GM19468 (cell line): ENCODE results near the gene MYO16.
"Not testable (repeated sequence)": the region's sequence is repeated elsewhere in the genome, so short reads cannot be mapped to it uniquely, and the experiment has no call there.

Experiments
- ATAC-seq: cut with Tn5 transposase; IDR thresholded peaks from one replicate; pipeline ENCODE4 v1.9.1; 2021; ENCODE audit warnings: mild to moderate bottlenecking, moderate library complexity, moderate number of reproducible peaks; ENCODE audit not compliant: unreplicated experiment; ENCODE audit errors: extremely low read depth

Gene MYO16

DNA sequence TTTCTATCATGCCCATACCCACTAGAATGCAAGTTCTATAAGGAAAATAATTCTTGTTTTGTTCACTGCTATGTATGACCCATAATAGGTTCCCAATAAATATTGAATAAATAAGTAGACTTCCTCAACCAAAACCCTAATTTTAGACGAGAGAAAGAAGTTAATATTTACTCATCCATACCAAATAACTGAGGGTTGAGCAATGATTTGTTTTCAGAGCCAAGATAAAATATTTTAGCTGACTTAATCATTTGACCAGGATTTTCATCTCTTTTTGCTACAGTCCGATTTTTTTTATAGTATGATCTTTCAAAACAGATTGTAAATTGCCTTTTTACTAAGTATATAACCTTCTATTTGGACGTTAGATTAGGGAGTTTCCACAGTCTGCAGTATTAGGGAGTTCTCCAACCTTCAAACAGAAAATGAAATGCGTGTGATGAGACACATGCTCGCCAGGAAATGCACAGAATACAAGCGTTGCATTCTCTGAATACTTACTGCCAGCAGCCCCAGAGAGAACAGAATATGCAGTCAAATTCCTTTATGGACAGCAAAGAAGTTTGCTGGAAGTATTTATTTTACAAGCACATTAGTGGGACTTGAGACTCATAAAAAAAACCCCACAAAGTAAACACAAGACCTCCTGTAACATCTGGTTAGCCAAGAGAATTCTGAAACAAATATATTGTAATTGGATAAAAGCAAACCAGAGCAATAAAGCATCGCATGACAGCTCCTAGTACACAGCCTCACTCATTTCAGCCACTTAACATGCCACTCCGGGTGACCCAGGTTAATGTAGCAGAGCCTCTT lies 230.0 kb downstream of the MYO16 start:
- ATAC-seq = no peak

- ATAC-seq = no peak
These were observed 231.0 kb downstream of the MYO16 start for GRCh38 chr13:108860418-108860817.

- ATAC-seq = no peak
These were observed 247.9 kb downstream of the MYO16 start for GRCh38 chr13:108877300-108877699.

GRCh38 chr13:108878732-108879131 lies 249.3 kb downstream of the MYO16 start:
- no peak for ATAC-seq

DNA sequence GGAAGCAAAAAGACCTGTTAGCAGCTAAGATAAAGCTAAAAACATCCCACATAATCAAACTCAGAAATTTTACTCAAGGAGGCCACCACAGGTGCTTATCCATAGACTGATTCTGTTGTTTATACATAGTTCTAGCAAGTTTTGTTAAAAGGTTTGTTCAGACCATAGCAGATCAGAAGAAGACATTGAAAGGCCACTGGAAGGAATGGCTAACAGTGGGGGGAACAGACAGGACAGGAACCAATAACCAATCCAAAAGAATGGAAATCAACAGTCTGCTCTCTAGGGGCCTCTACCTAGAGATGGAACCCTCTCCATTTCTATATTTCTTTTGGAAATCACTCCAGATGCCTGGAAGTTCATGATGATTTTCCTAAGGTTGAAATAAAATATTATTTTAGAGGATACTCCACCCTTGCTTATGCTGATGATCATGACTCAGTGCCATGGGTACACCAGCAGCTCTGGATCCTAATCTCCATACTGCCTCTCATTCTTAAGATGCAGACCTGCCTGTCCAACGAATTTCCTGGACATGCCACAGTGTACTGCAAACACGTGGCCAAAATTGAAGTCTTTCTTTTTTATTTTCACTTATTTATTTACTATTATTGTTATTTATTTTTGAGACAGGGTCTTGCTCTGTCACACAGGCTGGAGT lies 260.0 kb downstream of the MYO16 start:
- no peak for ATAC-seq

GRCh38 chr13:108895220-108895704 lies 265.9 kb downstream of the MYO16 start:
- ATAC-seq = no peak

- no peak for ATAC-seq
These were observed 268.5 kb downstream of the MYO16 start for GRCh38 chr13:108897955-108898354.

- no peak for ATAC-seq
These were observed 273.2 kb downstream of the MYO16 start for GRCh38 chr13:108902405-108903155.

- ATAC-seq = no peak
These were observed 274.2 kb downstream of the MYO16 start for GRCh38 chr13:108903613-108904012.

DNA sequence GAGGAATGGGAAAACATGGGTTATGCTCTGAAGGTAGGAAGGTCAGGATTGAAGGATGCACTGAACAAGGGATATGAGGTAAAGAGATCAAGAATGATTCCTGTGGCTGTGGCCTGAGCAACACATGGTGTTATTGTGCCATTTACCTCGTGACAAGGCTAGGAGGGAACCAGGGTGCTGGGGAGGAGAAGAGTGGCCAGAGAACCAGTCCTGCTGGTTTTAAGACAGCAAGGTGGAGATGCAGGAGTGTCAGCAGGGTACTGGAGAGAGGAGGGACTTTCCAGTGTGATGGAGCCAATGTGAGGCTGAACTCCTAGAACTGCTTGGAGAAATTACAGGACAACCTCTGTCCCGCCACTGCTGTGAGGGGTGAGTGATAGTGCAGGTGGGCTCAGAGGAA lies 282.4 kb downstream of the MYO16 start:
- no peak for ATAC-seq

DNA sequence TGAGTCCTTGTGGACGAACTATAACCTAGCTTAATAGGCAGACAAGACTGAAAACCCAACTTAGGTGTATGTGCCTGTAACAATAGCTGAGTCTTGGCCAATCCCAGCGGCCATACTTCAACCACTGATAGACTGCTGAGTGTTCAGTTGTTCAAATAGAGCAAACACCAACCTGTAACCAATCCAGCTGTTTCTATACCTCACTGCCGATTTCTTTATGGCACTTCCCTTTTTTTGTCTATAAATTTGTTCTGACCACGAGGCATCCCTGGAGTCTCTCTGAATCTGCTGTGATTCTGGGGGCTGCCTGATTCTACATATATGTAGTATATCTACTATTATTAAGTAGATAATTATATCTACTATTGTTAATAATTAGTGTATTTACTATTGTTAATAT lies 284.3 kb downstream of the MYO16 start:
- not testable (repeated sequence) for ATAC-seq

DNA sequence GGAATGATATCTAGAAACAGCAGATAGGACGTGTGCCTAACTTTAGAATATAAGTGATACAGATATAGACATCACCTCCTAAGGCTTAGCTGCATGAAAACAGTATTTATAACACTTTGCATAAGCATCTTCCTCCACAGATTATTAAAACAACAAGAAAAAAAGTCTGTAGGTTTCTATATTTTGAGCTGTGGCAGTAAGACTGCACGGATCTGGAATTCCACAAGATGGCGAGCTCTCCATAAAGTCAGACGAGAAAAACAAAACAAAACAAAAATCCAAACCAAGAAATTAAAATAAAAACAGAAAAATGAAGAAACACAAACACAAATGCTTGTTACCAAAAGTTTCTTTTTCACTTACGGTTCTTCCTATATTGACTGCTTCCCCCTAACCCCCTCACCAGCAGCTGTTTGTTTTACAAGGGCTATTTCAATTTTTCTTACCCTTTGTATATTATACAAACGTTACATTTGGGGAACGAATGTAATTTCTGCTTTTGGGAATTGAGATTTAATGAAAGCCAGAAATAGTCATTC lies 285.8 kb downstream of the MYO16 start:
- ATAC-seq = no peak

- ATAC-seq = no peak
These were observed 286.5 kb downstream of the MYO16 start for GRCh38 chr13:108915634-108916512.

DNA sequence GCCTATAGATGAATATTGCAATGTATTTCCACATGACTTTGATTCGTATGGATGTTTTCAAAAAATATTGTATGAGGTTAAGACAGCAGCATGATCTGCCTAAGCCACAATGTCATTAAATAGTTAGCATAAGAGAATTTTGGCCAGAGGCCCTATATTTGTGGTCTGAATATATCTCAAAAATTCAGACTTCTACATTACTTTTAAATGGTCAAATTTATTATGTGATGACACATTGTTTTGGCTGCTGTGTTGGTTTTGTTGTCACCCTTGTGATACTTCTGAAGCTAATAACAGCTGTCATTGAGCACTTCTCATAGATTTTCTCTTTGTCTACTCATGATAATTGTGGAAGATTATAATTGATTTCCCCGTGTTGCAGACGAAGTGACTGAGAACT lies 288.2 kb downstream of the MYO16 start:
- no peak for ATAC-seq

DNA sequence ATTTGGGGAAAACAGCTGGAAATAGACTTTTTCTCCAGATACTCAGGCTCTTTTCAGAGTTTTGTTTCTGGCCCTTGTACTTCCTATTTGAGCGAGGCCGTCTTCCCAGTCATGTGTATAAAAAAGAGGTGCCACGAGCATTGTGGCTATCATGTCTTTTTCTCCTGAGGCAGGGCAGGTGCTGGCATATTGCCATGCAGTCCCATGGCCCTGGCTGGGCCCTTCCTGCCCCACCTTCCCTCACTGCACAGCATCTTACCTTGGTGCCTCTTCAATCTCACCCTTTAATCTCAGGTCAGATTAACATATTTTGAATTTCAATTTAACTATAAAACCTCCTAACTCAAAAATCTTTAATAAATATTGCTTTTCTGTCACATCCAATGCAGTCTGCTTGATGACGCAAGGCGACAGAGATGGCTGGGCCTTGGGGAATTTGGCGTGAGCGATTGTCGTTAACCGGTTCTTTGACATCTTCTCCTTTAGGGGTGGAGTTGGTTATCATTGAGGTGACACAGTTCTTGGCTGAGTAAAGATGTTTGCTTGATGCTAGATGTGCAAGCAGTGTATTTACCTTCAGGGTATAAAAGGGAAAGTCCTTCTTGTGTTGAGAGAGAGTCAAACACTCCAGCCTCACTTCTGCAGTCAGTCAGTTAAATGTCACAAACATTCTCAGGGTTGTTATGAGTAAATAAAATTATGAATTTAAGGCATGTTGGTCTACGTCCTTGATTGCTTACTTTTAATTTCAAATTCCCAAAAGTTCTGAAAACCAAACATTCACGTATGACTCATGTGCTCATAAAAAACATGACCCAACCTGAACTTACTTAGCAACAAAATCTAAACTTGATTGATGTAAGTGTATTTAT lies 289.9 kb downstream of the MYO16 start:
- no peak for ATAC-seq

DNA sequence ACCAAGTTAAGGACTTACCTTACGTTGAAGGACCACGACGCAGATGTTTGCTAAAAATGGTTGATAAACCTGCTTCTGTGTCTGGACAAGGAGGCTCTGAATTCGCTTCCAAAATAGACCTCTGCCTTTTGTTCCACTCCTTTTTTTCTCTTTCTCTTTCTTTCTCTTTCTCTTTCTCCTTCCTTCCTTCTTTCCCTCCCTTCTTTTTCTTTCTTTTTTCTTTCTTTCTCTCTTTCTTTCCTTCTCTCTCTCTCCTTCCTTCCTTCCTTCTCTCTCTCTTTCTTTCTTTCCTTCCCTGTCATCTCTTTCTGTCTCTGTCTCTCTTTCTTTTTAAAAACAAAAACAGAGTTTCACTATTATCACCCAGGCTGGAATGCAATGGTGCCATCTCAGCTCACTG lies 290.7 kb downstream of the MYO16 start:
- no peak for ATAC-seq

GRCh38 chr13:108921238-108921637 lies 291.8 kb downstream of the MYO16 start:
- no peak for ATAC-seq

DNA sequence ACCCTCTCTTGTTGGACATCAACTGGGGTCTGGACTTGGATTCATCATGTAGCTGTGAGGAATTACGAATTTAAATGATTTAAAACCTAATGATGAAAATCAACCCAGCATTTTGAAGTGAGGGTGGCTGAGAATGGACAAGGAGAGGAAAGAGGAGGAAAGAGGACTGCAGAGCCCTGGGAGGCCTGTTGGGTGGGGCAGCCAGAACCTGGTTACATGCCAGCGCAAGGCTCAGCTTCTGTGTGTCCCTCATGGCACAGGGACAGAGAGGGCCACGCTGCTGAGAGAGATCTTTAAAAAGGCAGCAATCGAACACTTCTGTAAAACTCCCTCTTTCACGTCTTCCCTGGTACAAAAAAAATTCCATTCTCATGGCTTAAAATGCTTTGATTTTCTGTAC lies 292.7 kb downstream of the MYO16 start:
- no peak for ATAC-seq
